Loucy (cell line): ENCODE results near the gene IFITM5.

Experiments
- CTCF ChIP-seq: fragments of 200-600 bp; sonication (generic); conservative IDR thresholded peaks from 2 replicates; pipeline ENCODE4 v1.5.1; 2014; ENCODE audit warnings: mild to moderate bottlenecking, antibody characterized with exemption, low read length
- EZH2phosphoT487 ChIP-seq: fragments of 200-600 bp; IDR thresholded peaks from 2 replicates; pipeline ENCODE4 v1.6.1; 2018; ENCODE audit warnings: antibody characterized with exemption, mild to moderate bottlenecking, moderate library complexity, borderline replicate concordance

GRCh38 chr11:295351-296170 lies 3.8 kb downstream of the IFITM5 start:
- TF ChIP-seq CTCF (no peak), EZH2phosphoT487 (no peak)
